ENCODE results near the gene CLHC1. TPM values are rescaled to one million over a fixed set of nuclear protein-coding genes. Genes with fewer than 3 reads are reported as not detected.

The CLHC1 gene
- total and polyA plus RNA-seq, 10 of the 15 experiments (the other 5 are each of a cell fraction or from before 2014, with no cell fraction given), result 2.6 to 6.8 (median 4.7) TPM

GRCh38 chr2:55163274-55163721 lies 68.8 kb downstream of the CLHC1 start:
- Histone ChIP-seq H3K79me2 (ENCODE audit: control insufficient read depth, insufficient read depth, low read length) (no peaks in the 10 kb centered on the region), H2AFZ (ENCODE audit: control insufficient read depth, low read depth, low read length) (no peak overlapping the region), H3K27ac (ENCODE audit: control insufficient read depth, insufficient read depth) (no peak overlapping the region), H3K4me1 (ENCODE audit: control insufficient read depth, insufficient read depth, low read length) (peaks cover 6% of the 10 kb centered on the region), H3K4me3 (no peak overlapping the region), H3K27me3 (replicated peaks in 1 of 2; ENCODE audit: control insufficient read depth in 2 of 2, insufficient read depth in 2 of 2, low read length in 1 of 2) (no peaks in the 10 kb centered on the region), H4K20me1 (ENCODE audit: control insufficient read depth, insufficient read depth) (no peaks in the 10 kb centered on the region), H3K9ac (ENCODE audit: control insufficient read depth, insufficient read depth, low read length) (no peak overlapping the region), H3K36me3 (ENCODE audit: control insufficient read depth in 2 of 2, insufficient read depth in 2 of 2, low read length in 1 of 2) (no peaks in the 10 kb centered on the region), H3K9me3 (replicated peaks; ENCODE audit: control insufficient read depth, insufficient read depth, low read length) (no peaks in the 10 kb centered on the region), H3K4me2 (ENCODE audit: control insufficient read depth, insufficient read depth) (no peak overlapping the region)
- ATAC-seq (no peak), DNase-seq (ENCODE audit: low read depth, low spot score) (no peak), FAIRE-seq (no peak)
- ChIA-PET RAD21 (ENCODE audit: unreplicated experiment) (interaction anchor here (1.1 to 15.9 kb wide), 3 partner anchors 25 to 138 kb away, joined by 3 to 107 read pairs (median 3); partner anchors contain the start of gene RTN4), SMC1A (ENCODE audit: uncharacterized antibody, unreplicated experiment) (interaction anchor here (1.0 to 17.4 kb wide), 7 partner anchors 10 to 263 kb away, joined by 3 to 260 read pairs (median 4); no protein-coding TSS in a partner anchor), CTCF (interaction anchor here (1.3 to 19.0 kb wide), 6 partner anchors 10 to 150 kb away, joined by 4 to 342 read pairs (median 16); partner anchors contain the start of gene RTN4), POLR2A (no interaction called here)
- WGBS (ENCODE audit: insufficient coverage, insufficient replicate concordance, low lambda C conversion rate, missing lambda C conversion rate), result 50% methylated on average over 9 of the region's 9 CpGs
- TF ChIP-seq SMARCA5 (IDR thresholded peaks at IDR 0.05), result no peak
- TF ChIP-seq SRF (IDR thresholded peaks at IDR 0.05; ENCODE audit: low read depth in 2 of 2, low read length in 2 of 2), result no peak
- TF ChIP-seq IRF4 (IDR thresholded peaks at IDR 0.05; ENCODE audit: low read depth, low read length), result no peak
- TF ChIP-seq, protein P1, sequence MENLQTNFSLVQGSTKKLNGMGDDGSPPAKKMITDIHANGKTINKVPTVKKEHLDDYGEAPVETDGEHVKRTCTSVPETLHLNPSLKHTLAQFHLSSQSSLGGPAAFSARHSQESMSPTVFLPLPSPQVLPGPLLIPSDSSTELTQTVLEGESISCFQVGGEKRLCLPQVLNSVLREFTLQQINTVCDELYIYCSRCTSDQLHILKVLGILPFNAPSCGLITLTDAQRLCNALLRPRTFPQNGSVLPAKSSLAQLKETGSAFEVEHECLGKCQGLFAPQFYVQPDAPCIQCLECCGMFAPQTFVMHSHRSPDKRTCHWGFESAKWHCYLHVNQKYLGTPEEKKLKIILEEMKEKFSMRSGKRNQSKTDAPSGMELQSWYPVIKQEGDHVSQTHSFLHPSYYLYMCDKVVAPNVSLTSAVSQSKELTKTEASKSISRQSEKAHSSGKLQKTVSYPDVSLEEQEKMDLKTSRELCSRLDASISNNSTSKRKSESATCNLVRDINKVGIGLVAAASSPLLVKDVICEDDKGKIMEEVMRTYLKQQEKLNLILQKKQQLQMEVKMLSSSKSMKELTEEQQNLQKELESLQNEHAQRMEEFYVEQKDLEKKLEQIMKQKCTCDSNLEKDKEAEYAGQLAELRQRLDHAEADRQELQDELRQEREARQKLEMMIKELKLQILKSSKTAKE (IDR thresholded peaks at IDR 0.05; ENCODE audit: low read depth, poor library complexity, severe bottlenecking), result no peak
- no peak for TF ChIP-seq RCOR1 (conservative IDR thresholded peaks at IDR 0.05; ENCODE audit: low read depth, low read length)
- no peak for TF ChIP-seq ZZZ3 (IDR thresholded peaks at IDR 0.05; ENCODE audit: control insufficient read depth, insufficient read length, low read depth)
- TF ChIP-seq, protein P2, sequence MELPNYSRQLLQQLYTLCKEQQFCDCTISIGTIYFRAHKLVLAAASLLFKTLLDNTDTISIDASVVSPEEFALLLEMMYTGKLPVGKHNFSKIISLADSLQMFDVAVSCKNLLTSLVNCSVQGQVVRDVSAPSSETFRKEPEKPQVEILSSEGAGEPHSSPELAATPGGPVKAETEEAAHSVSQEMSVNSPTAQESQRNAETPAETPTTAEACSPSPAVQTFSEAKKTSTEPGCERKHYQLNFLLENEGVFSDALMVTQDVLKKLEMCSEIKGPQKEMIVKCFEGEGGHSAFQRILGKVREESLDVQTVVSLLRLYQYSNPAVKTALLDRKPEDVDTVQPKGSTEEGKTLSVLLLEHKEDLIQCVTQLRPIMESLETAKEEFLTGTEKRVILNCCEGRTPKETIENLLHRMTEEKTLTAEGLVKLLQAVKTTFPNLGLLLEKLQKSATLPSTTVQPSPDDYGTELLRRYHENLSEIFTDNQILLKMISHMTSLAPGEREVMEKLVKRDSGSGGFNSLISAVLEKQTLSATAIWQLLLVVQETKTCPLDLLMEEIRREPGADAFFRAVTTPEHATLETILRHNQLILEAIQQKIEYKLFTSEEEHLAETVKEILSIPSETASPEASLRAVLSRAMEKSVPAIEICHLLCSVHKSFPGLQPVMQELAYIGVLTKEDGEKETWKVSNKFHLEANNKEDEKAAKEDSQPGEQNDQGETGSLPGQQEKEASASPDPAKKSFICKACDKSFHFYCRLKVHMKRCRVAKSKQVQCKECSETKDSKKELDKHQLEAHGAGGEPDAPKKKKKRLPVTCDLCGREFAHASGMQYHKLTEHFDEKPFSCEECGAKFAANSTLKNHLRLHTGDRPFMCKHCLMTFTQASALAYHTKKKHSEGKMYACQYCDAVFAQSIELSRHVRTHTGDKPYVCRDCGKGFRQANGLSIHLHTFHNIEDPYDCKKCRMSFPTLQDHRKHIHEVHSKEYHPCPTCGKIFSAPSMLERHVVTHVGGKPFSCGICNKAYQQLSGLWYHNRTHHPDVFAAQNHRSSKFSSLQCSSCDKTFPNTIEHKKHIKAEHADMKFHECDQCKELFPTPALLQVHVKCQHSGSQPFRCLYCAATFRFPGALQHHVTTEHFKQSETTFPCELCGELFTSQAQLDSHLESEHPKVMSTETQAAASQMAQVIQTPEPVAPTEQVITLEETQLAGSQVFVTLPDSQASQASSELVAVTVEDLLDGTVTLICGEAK (IDR thresholded peaks at IDR 0.05; ENCODE audit: borderline replicate concordance), result no peak
- no peak for TF ChIP-seq BMI1 (IDR thresholded peaks at IDR 0.05; ENCODE audit: borderline replicate concordance)
- TF ChIP-seq IKZF1 (conservative IDR thresholded peaks at IDR 0.05), result no peak
- no peak for TF ChIP-seq NR2C1 (IDR thresholded peaks at IDR 0.05)
- in situ Hi-C loops (cut with MboI), result no loop called here
- intact Hi-C loops (cut with micrococcal nuclease; ENCODE audit: unreplicated experiment), result no loop called here
- BruUV-seq (replicated peaks), result no TSS peak
